ENCODE measurements around the gene BZW1.

The BZW1 gene

GRCh38 chr2:200845669-200846325 lies 34.1 kb downstream of the BZW1 start:
- no peak for FAIRE-seq
- no peak for TF ChIP-seq POLR2AphosphoS5 (IDR thresholded peaks at IDR 0.05; ENCODE audit: low read depth, low read length)
- TF ChIP-seq TAF1 (IDR thresholded peaks at IDR 0.05; ENCODE audit: low read depth, low read length), result no peak
- TF ChIP-seq SPI1 (IDR thresholded peaks at IDR 0.05; ENCODE audit: low read depth, low read length), result no peak
- TF ChIP-seq POU2F2 (IDR thresholded peaks at IDR 0.05; ENCODE audit: low read depth, low read length), result no peak
- no peak for TF ChIP-seq POLR2A (IDR thresholded peaks at IDR 0.05; ENCODE audit: low read depth, low read length)
- TF ChIP-seq PAX5 (IDR thresholded peaks at IDR 0.05; ENCODE audit: insufficient read depth, low read length, severe bottlenecking), result no peak
- DNase-seq (ENCODE audit: insufficient read length, low spot score), result no peak

DNA sequence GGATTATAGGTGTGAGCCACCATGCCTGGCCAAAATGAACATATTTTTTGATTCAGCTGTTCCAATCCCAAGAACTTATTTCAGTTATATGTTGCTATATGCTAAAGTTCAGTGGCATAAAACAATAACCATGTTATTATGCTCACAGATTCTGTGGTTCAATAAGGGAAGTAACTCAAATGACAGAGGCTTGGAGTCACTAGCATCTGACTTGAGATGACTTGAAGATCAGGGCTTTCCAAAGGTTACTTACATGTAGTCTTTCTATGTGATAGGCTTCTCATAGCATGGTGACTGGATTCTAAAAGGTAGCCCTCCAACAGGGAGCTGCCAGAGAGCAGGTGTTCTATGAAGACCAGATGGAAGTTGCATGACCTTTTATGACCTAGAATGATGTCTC lies 35.6 kb downstream of the BZW1 start:
- DNase-seq (ENCODE audit: insufficient read length, low spot score) (no peak), FAIRE-seq (no peak)
- no peak for TF ChIP-seq POLR2AphosphoS5 (IDR thresholded peaks at IDR 0.05; ENCODE audit: low read depth, low read length)
- TF ChIP-seq POLR2A (IDR thresholded peaks at IDR 0.05; ENCODE audit: low read depth, low read length), result no peak
- TF ChIP-seq TAF1 (IDR thresholded peaks at IDR 0.05; ENCODE audit: low read depth, low read length), result no peak
- TF ChIP-seq POU2F2 (IDR thresholded peaks at IDR 0.05; ENCODE audit: low read depth, low read length), result no peak
- no peak for TF ChIP-seq SPI1 (IDR thresholded peaks at IDR 0.05; ENCODE audit: low read depth, low read length)
- no peak for TF ChIP-seq PAX5 (IDR thresholded peaks at IDR 0.05; ENCODE audit: insufficient read depth, low read length, severe bottlenecking)

- FAIRE-seq (no peak), DNase-seq (ENCODE audit: insufficient read length, low spot score) (no peak)
- TF ChIP-seq SPI1 (IDR thresholded peaks at IDR 0.05; ENCODE audit: low read depth, low read length) (no peak), POLR2A (IDR thresholded peaks at IDR 0.05; ENCODE audit: low read depth, low read length) (no peak), TAF1 (IDR thresholded peaks at IDR 0.05; ENCODE audit: low read depth, low read length) (no peak), POU2F2 (IDR thresholded peaks at IDR 0.05; ENCODE audit: low read depth, low read length) (no peak), POLR2AphosphoS5 (IDR thresholded peaks at IDR 0.05; ENCODE audit: low read depth, low read length) (no peak), PAX5 (IDR thresholded peaks at IDR 0.05; ENCODE audit: insufficient read depth, low read length, severe bottlenecking) (no peak)
Measured at GRCh38 chr2:200847939-200848338, 36.2 kb downstream of the BZW1 start.

DNA sequence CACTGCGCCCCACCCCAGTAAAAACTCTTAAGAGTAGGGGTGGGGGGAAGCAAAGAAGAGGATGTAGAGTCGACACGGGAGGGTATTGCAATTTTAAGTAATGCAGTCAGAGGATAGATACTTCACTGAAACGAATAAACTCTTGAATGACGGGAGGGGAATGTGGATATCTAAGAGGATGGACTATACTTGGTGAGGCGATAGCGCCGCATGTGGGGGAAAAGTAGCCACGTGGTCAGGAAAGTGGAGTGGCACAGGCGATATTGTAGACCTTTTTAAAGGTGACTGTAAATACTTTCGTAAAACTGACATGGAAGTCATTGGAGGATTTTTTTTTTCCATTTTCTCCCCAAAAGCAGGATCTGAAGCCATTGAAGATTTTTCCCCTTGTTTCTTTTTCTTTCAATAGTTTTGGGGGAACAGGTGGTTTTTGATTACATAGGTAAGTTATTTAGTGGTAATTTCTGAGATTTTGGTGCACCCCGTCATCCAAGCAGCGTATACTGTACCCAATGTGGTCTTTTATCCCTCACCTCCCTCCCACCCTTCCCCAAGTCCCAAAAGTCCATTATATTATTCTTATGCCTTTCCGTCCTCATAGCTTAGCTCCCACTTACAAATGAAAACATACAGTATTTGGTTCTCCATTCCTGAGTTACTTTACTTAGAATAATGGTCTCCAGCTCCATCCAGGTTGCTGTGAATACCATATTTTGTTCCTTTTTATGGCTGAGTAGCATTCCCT lies 39.0 kb downstream of the BZW1 start:
- DNase-seq (ENCODE audit: insufficient read length, low spot score) (no peak), FAIRE-seq (no peak)
- no peak for TF ChIP-seq PAX5 (IDR thresholded peaks at IDR 0.05; ENCODE audit: insufficient read depth, low read length, severe bottlenecking)
- peak; percentile 68; the same call in 1 of the 2 replicates for TF ChIP-seq POLR2AphosphoS5 (IDR thresholded peaks at IDR 0.05; ENCODE audit: low read depth, low read length)
- TF ChIP-seq POLR2A (IDR thresholded peaks at IDR 0.05; ENCODE audit: low read depth, low read length), result no peak
- no peak for TF ChIP-seq POU2F2 (IDR thresholded peaks at IDR 0.05; ENCODE audit: low read depth, low read length)
- TF ChIP-seq SPI1 (IDR thresholded peaks at IDR 0.05; ENCODE audit: low read depth, low read length), result no peak
- TF ChIP-seq TAF1 (IDR thresholded peaks at IDR 0.05; ENCODE audit: low read depth, low read length), result no peak

- DNase-seq (ENCODE audit: insufficient read length, low spot score), result no peak
- FAIRE-seq, result no peak
- TF ChIP-seq SPI1 (IDR thresholded peaks at IDR 0.05; ENCODE audit: low read depth, low read length) (no peak), POLR2AphosphoS5 (IDR thresholded peaks at IDR 0.05; ENCODE audit: low read depth, low read length) (peak; percentile 66), PAX5 (IDR thresholded peaks at IDR 0.05; ENCODE audit: insufficient read depth, low read length, severe bottlenecking) (no peak), POU2F2 (IDR thresholded peaks at IDR 0.05; ENCODE audit: low read depth, low read length) (no peak), TAF1 (IDR thresholded peaks at IDR 0.05; ENCODE audit: low read depth, low read length) (no peak), POLR2A (IDR thresholded peaks at IDR 0.05; ENCODE audit: low read depth, low read length) (peak; percentile 48)
Measured at GRCh38 chr2:200851398-200852248, 39.9 kb downstream of the BZW1 start.

- TF ChIP-seq POLR2A (IDR thresholded peaks at IDR 0.05; ENCODE audit: low read depth, low read length) (peak; percentile 23; the same call in 1 of the 2 replicates), PAX5 (IDR thresholded peaks at IDR 0.05; ENCODE audit: insufficient read depth, low read length, severe bottlenecking) (no peak)
- DNase-seq (ENCODE audit: insufficient read length, low spot score) (no peak), FAIRE-seq (no peak)
Measured at GRCh38 chr2:200852605-200853004, 40.9 kb downstream of the BZW1 start.

- FAIRE-seq, result no peak
- no peak for DNase-seq (ENCODE audit: insufficient read length, low spot score)
- TF ChIP-seq POLR2A (IDR thresholded peaks at IDR 0.05; ENCODE audit: low read depth, low read length) (no peak), POU2F2 (IDR thresholded peaks at IDR 0.05; ENCODE audit: low read depth, low read length) (no peak), POLR2AphosphoS5 (IDR thresholded peaks at IDR 0.05; ENCODE audit: low read depth, low read length) (no peak), SPI1 (IDR thresholded peaks at IDR 0.05; ENCODE audit: low read depth, low read length) (no peak), PAX5 (IDR thresholded peaks at IDR 0.05; ENCODE audit: insufficient read depth, low read length, severe bottlenecking) (no peak), TAF1 (IDR thresholded peaks at IDR 0.05; ENCODE audit: low read depth, low read length) (no peak)
Measured at GRCh38 chr2:200856806-200857205, 45.1 kb downstream of the BZW1 start.

DNA sequence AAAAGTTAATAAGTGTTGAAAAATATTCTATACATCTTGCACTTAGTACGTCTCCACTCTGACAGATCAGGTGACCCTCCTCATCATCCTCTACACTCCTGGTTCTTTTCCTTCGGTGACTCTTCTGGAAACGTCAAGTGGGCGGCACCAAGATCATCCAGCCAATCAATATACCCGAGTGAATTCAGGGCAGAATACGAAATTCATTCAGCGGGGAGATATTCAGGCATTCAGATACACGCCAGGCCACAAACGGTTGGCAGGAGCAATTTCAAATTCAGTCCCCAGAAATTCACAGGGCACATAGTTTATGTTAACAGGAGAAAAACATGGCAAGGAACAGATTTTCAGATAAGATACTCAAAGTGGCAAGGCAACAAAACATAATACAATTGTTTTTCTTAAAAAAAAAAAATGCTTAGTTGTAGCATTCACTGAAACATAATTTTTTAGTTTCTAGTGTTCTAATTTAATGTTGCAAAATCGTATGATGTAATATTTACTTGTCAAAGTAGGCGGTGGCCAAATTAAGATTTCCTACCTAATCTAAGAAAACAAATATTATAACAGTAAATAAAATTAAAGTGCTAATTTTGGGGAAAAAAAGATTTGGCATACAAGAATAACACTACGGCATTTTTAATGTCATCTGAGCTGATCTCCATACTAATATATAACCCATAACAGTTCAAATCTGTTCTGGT lies 48.5 kb downstream of the BZW1 start:
- FAIRE-seq, result no peak
- no peak for TF ChIP-seq TAF1 (IDR thresholded peaks at IDR 0.05; ENCODE audit: low read depth, low read length)
- no peak for TF ChIP-seq POLR2A (IDR thresholded peaks at IDR 0.05; ENCODE audit: low read depth, low read length)
- no peak for TF ChIP-seq POLR2AphosphoS5 (IDR thresholded peaks at IDR 0.05; ENCODE audit: low read depth, low read length)
- no peak for TF ChIP-seq POU2F2 (IDR thresholded peaks at IDR 0.05; ENCODE audit: low read depth, low read length)
- TF ChIP-seq PAX5 (IDR thresholded peaks at IDR 0.05; ENCODE audit: insufficient read depth, low read length, severe bottlenecking), result no peak
- no peak for TF ChIP-seq SPI1 (IDR thresholded peaks at IDR 0.05; ENCODE audit: low read depth, low read length)
- no peak for DNase-seq (ENCODE audit: insufficient read length, low spot score)

Data from GM12891 (cell line).